K562 (cell line): ENCODE measurements around the gene ARFIP2. TPM values are rescaled to one million over a fixed set of nuclear protein-coding genes. Genes with fewer than 3 reads are reported as not detected.

ENCODE experiments used
- ARID2 ChIP-seq: fragments of 450-650 bp; IDR thresholded peaks from 2 replicates; pipeline ENCODE4 v1.6.1; 2017; ENCODE audit warnings: antibody characterized with exemption, mild to moderate bottlenecking
- CBX1 ChIP-seq: sonication (generic); IDR thresholded peaks from 2 replicates; pipeline ENCODE4 v1.6.1; 2016; ENCODE audit warnings: antibody characterized with exemption, low read depth, mild to moderate bottlenecking
- FOXM1 ChIP-seq, 2 experiments: fragments of 450-650 bp in 1 of 2; sonication (generic) in 1 of 2; formaldehyde crosslinking in 1 of 2; IDR thresholded peaks; 2 replicates each; pipeline versions ENCODE4 v1.6.1 to v1.9.0; 2017 to 2022; ENCODE audit warnings: low read depth in 2 of 2, mild to moderate bottlenecking in 2 of 2, missing genetic modification reagents in 1 of 2, moderate library complexity in 1 of 2
- HNRNPK ChIP-seq: fragments of 200-400 bp; formaldehyde crosslinking; IDR thresholded peaks from one replicate; pipeline ENCODE4 v1.6.1; 2018; ENCODE audit warnings: mild to moderate bottlenecking, low read depth, low read length; ENCODE audit not compliant: poor library complexity, severe bottlenecking
- HNRNPLL ChIP-seq: fragments of 200-400 bp; formaldehyde crosslinking; IDR thresholded peaks from 2 replicates; pipeline ENCODE4 v1.6.1; 2017; ENCODE audit warnings: low read length, low read depth, mild to moderate bottlenecking; ENCODE audit not compliant: poor library complexity, severe bottlenecking
- HOXB6 ChIP-seq: fragments of 250-450 bp; sonication (Bioruptor Pico); IDR thresholded peaks from 2 replicates; pipeline ENCODE4 v1.5.1; 2022; ENCODE audit warnings: mild to moderate bottlenecking, borderline replicate concordance
- MXI1 ChIP-seq: IDR thresholded peaks from 2 replicates; pipeline ENCODE4 v1.6.1; 2011; ENCODE audit warnings: low read depth, mild to moderate bottlenecking, improper control_type of control experiment, low read length
- TAF1 ChIP-seq: IDR thresholded peaks from 2 replicates; pipeline ENCODE4 v1.6.1; 2011; ENCODE audit warnings: mild to moderate bottlenecking, low read length, moderate library complexity; ENCODE audit not compliant: insufficient read depth, control insufficient read depth, severe bottlenecking; ENCODE audit errors: extremely low read depth
- ZBTB7A ChIP-seq: IDR thresholded peaks from 2 replicates; pipeline ENCODE4 v1.6.1; 2011; ENCODE audit warnings: low read depth, mild to moderate bottlenecking, low read length, moderate library complexity, borderline replicate concordance; ENCODE audit not compliant: control insufficient read depth
- ZNF436 ChIP-seq: fragments of 250-450, 450-650 bp; sonication (Bioruptor Pico); formaldehyde crosslinking; IDR thresholded peaks from 2 replicates; pipeline ENCODE4 v1.7.0; 2020; ENCODE audit warnings: mild to moderate bottlenecking
- polyA plus RNA-seq, 8 experiments: library from polyadenylated mRNA; depleted of rRNA in 4 of 8; stranded (reverse) in 5 of 8; unstranded in 3 of 8; fragments of >200 nt; fragmentation: Nextera tagmentation in 2 of 8; fragmentation: Illumina TruSeq in 1 of 8; extraction: Ambion mirVana in 2 of 8; extraction: Trizol in 1 of 8; gene quantifications; 2 replicates each; pipeline versions ENCODE4 v1.2.1 to v1.2.3, GENCODE V29; 2011 to 2014; ENCODE audit warnings: inconsistent platforms in 1 of 8, missing spikeins in 1 of 8
- total RNA-seq, 7 experiments: library from RNA; depleted of rRNA in 6 of 7; stranded (reverse); fragments of >200 nt in 6 of 7; fragmentation: Illumina TruSeq in 2 of 7; extraction: Trizol in 2 of 7; gene quantifications; 2 replicates each; pipeline versions ENCODE4 v1.2.1 to v1.2.3, GENCODE V29; 2011 to 2021; ENCODE audit warnings: low replicate concordance in 1 of 7
- TF ChIP-seq, protein P1 (sequence below): fragments of 450-650 bp; IDR thresholded peaks from 2 replicates; pipeline ENCODE4 v1.6.1; 2016; ENCODE audit warnings: missing biosample characterization, missing genetic modification characterization

ARFIP2 gene
- total and polyA plus RNA-seq, 9 of the 15 experiments (the other 6 are each of a cell fraction or from before 2014, with no cell fraction given): 11.8 to 74.1 (median 41.0) TPM

DNA sequence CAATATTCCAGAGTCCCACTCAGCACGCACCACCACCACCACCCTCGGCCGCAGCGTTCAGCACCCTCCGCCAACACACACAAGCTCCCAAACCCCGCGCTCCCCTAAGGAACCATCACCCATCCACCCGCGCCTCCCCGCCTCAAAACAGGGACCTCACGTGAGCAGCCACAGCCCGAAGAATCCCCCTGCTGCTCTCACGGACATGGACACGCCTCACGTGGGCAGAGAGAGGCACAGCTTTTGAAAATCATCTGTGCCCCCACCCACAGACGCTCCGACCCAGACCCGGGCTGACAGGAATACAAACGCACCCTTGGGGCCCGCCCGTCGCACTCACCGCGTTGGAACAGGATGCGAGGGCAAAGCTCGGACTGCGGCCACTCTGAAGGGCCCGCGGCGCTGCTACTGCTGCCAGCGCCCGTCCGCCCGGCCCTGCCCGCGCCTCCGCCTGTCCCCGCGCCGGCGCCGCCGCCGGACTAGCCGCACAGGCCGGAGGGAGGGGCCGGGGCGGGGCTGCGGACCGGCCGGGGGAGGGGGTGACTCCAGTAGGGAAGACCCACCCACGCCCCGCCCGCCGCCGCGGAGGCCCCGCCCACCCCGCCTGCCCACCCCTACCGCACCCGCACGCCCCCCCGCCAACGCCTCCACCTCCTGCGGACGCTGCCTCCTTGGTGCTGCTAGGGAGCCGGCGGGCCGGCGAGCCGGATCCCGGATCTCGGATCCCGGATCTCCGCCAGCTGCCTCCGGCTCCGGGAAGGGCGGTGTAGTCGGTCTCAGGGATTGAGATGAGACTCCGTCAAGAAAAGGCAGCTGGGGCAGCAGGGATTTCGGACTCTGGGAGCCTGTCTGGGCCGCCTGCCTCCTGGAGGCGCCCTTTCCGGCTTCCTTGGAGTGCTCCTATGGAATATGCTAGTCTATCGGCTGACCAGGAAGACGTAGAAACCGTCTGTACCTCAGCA lies 7.4 kb downstream of the ARFIP2 start, which contains the start of gene TRIM3 (continued):
- TF ChIP-seq ZNF436 (CRISPR knock-in tag) (no peak), ARID2 (no peak), HNRNPLL (peak; percentile 46), ZBTB7A (peak; percentile 4; the same call in 1 of the 2 replicates), HOXB6 (CRISPR knock-in tag) (no peak), CBX1 (0 out of 2 replicates have a peak, but pooled peaks have one; percentile 13), HNRNPK (no peak), TAF1 (peak; percentile 14), FOXM1 (IDR thresholded peaks at IDR 0.05; ENCODE audit: low read depth) (no peak), FOXM1 (CRISPR knock-in tag; IDR thresholded peaks at IDR 0.05; ENCODE audit: low read depth) (no peak), MXI1 (no peak)
- TF ChIP-seq, protein P1, sequence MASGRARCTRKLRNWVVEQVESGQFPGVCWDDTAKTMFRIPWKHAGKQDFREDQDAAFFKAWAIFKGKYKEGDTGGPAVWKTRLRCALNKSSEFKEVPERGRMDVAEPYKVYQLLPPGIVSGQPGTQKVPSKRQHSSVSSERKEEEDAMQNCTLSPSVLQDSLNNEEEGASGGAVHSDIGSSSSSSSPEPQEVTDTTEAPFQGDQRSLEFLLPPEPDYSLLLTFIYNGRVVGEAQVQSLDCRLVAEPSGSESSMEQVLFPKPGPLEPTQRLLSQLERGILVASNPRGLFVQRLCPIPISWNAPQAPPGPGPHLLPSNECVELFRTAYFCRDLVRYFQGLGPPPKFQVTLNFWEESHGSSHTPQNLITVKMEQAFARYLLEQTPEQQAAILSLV (tag): no peak
